DMS153 (cell line): ENCODE measurements around the gene FUS.
"Not testable (repeated sequence)": the region's sequence is repeated elsewhere in the genome, so short reads cannot be mapped to it uniquely, and the experiment has no call there.

Source experiments
- DNase-seq: peaks from one replicate; lab custom pipeline; 2025; lab: John Stamatoyannopoulos, UW

Gene FUS

GRCh38 chr16:31143694-31144148 lies 36.2 kb upstream of the FUS start:
- no peak for DNase-seq

GRCh38 chr16:31144418-31144817 lies 35.5 kb upstream of the FUS start:
- not testable (repeated sequence) for DNase-seq

- peak; percentile 58 for DNase-seq
Observed at GRCh38 chr16:31145398-31145990, 34.4 kb upstream of the FUS start.

- DNase-seq: no peak
Observed at GRCh38 chr16:31147574-31147973, 32.4 kb upstream of the FUS start.

- DNase-seq: no peak
Observed at GRCh38 chr16:31148281-31148728, 31.6 kb upstream of the FUS start.

GRCh38 chr16:31148896-31149295 lies 31.0 kb upstream of the FUS start:
- no peak for DNase-seq

- no peak for DNase-seq
Observed at GRCh38 chr16:31149332-31149731, 30.6 kb upstream of the FUS start.

- DNase-seq: no peak
Observed at GRCh38 chr16:31149894-31150890, 29.7 kb upstream of the FUS start, which contains the start of gene PRSS36. PRSS36 (minus strand) TSS chr16:31150066; CDS start chr16:31150035, 31 bp downstream.

- DNase-seq: not testable (repeated sequence)
Observed at GRCh38 chr16:31150976-31151375, 29.0 kb upstream of the FUS start.

- DNase-seq: no peak
Observed at GRCh38 chr16:31157136-31157535, 22.8 kb upstream of the FUS start.

GRCh38 chr16:31167315-31167714 lies 12.6 kb upstream of the FUS start:
- DNase-seq: no peak

GRCh38 chr16:31168848-31169247 lies 11.1 kb upstream of the FUS start:
- DNase-seq: no peak

GRCh38 chr16:31170048-31170447 lies 9.9 kb upstream of the FUS start:
- peak; percentile 51 for DNase-seq

GRCh38 chr16:31177136-31177535 lies 2.8 kb upstream of the FUS start:
- no peak for DNase-seq

- no peak for DNase-seq
Observed at GRCh38 chr16:31179219-31179746, 656 bp upstream of the FUS start.

GRCh38 chr16:31181102-31181830 lies 1.3 kb downstream of the FUS start:
- no peak for DNase-seq

- no peak for DNase-seq
Observed at GRCh38 chr16:31182391-31182790, 2.5 kb downstream of the FUS start.

- no peak for DNase-seq
Observed at GRCh38 chr16:31183432-31184428, 3.8 kb downstream of the FUS start.

GRCh38 chr16:31184888-31185287 lies 4.9 kb downstream of the FUS start:
- DNase-seq: no peak

GRCh38 chr16:31185339-31185738 lies 5.4 kb downstream of the FUS start:
- DNase-seq: no peak

- DNase-seq: no peak
Observed at GRCh38 chr16:31186176-31186575, 6.2 kb downstream of the FUS start.
